H9 (cell line): ENCODE measurements around the gene NUP210. TPM values are rescaled to one million over a fixed set of nuclear protein-coding genes. Genes with fewer than 3 reads are reported as not detected.

Experiments
- DNase-seq: peaks from one replicate; pipeline ENCODE4 v3.0.0-alpha.2; 2017
- H2AFZ ChIP-seq: one replicate; pipeline ENCODE4 v1.6.1; 2013; ENCODE audit warnings: mild to moderate bottlenecking, low read length, control low read depth, moderate library complexity
- H2AK5ac ChIP-seq: 2 replicates; pipeline ENCODE4 v1.6.1; 2013; ENCODE audit warnings: low read length, control low read depth, mixed read lengths; ENCODE audit not compliant: insufficient read length
- H2BK120ac ChIP-seq: one replicate; pipeline ENCODE4 v1.6.1; 2013; ENCODE audit warnings: low read depth, mild to moderate bottlenecking, low read length, control low read depth, inconsistent platforms; ENCODE audit not compliant: poor library complexity, severe bottlenecking
- H2BK12ac ChIP-seq: 2 replicates; pipeline ENCODE4 v1.6.1; 2013; ENCODE audit warnings: low read length, control low read depth, mixed read lengths, low read depth; ENCODE audit not compliant: insufficient read length
- H2BK15ac ChIP-seq: 2 replicates; pipeline ENCODE4 v1.6.1; 2013; ENCODE audit warnings: low read depth, low read length, control low read depth
- H2BK20ac ChIP-seq: one replicate; pipeline ENCODE4 v1.6.1; 2013; ENCODE audit warnings: low read depth, mild to moderate bottlenecking, low read length, control low read depth, inconsistent platforms; ENCODE audit not compliant: poor library complexity, severe bottlenecking
- H2BK5ac ChIP-seq: 2 replicates; pipeline ENCODE4 v1.6.1; 2013; ENCODE audit warnings: low read length, control low read depth, mixed read lengths; ENCODE audit not compliant: insufficient read length
- H3K14ac ChIP-seq: 2 replicates; pipeline ENCODE4 v1.6.1; 2013; ENCODE audit warnings: low read length, control low read depth; ENCODE audit not compliant: insufficient read depth
- H3K18ac ChIP-seq: 2 replicates; pipeline ENCODE4 v1.6.1; 2013; ENCODE audit warnings: low read depth, mild to moderate bottlenecking, mixed read lengths, low read length, control low read depth; ENCODE audit not compliant: insufficient read length
- H3K23ac ChIP-seq: 2 replicates; pipeline ENCODE4 v1.6.1; 2013; ENCODE audit warnings: low read length, control low read depth, mixed read lengths, low read depth; ENCODE audit not compliant: insufficient read length
- H3K23me2 ChIP-seq: 2 replicates; pipeline ENCODE4 v1.6.1; 2013; ENCODE audit warnings: low read depth, mild to moderate bottlenecking, mixed read lengths, low read length, control low read depth; ENCODE audit not compliant: insufficient read length, poor library complexity, severe bottlenecking
- H3K27ac ChIP-seq: 2 replicates; pipeline ENCODE4 v1.5.1; 2013; ENCODE audit warnings: low read length, control low read depth, mixed read lengths, low read depth; ENCODE audit not compliant: insufficient read length
- H3K27me3 ChIP-seq: 2 replicates; pipeline ENCODE4 v1.6.1; 2013; ENCODE audit warnings: low read length, control low read depth, inconsistent platforms; ENCODE audit not compliant: insufficient read depth
- H3K4ac ChIP-seq: 2 replicates; pipeline ENCODE4 v1.6.1; 2013; ENCODE audit warnings: low read depth, mild to moderate bottlenecking, control low read depth, inconsistent platforms, low read length, moderate library complexity
- H3K4me1 ChIP-seq: 2 replicates; pipeline ENCODE4 v1.6.1; 2013; ENCODE audit warnings: low read length, control low read depth, inconsistent platforms; ENCODE audit not compliant: insufficient read depth
- H3K4me2 ChIP-seq: 2 replicates; pipeline ENCODE4 v1.6.1; 2013; ENCODE audit warnings: low read length, control low read depth, mixed read lengths; ENCODE audit not compliant: insufficient read length, insufficient read depth
- H3K56ac ChIP-seq: 2 replicates; pipeline ENCODE4 v1.6.1; 2013; ENCODE audit warnings: low read depth, mild to moderate bottlenecking, mixed read lengths, low read length, control low read depth; ENCODE audit not compliant: insufficient read length
- H3K79me1 ChIP-seq: 2 replicates; pipeline ENCODE4 v1.6.1; 2013; ENCODE audit warnings: low read depth, mild to moderate bottlenecking, moderate library complexity, low read length, control low read depth, inconsistent platforms; ENCODE audit not compliant: insufficient read depth, poor library complexity, severe bottlenecking
- H3K79me2 ChIP-seq: 2 replicates; pipeline ENCODE4 v1.6.1; 2013; ENCODE audit warnings: low read length, control low read depth, inconsistent platforms; ENCODE audit not compliant: insufficient read depth
- H3K9ac ChIP-seq: 2 replicates; pipeline ENCODE4 v1.6.1; 2013; ENCODE audit warnings: low read length, control low read depth, mixed read lengths; ENCODE audit not compliant: insufficient read length; ENCODE audit errors: extremely low read depth
- H3K9me3 ChIP-seq: one replicate; pipeline ENCODE4 v1.6.1; 2013; ENCODE audit warnings: low read depth, low read length, inconsistent platforms; ENCODE audit not compliant: control insufficient read depth
- H3T11ph ChIP-seq: one replicate; pipeline ENCODE4 v1.6.1; 2013; ENCODE audit warnings: mild to moderate bottlenecking, low read length, control low read depth, inconsistent platforms
- H4K20me1 ChIP-seq: one replicate; pipeline ENCODE4 v1.6.1; 2013; ENCODE audit not compliant: control insufficient read depth, insufficient read length, insufficient read depth
- H4K5ac ChIP-seq: 2 replicates; pipeline ENCODE4 v1.6.1; 2013; ENCODE audit warnings: low read depth, mild to moderate bottlenecking, mixed read lengths, low read length, control low read depth; ENCODE audit not compliant: insufficient read length
- H4K8ac ChIP-seq: replicated peaks from 2 replicates; pipeline ENCODE4 v1.6.1; 2013; ENCODE audit warnings: low read length, control low read depth, mixed read lengths, low read depth; ENCODE audit not compliant: insufficient read length
- H4K91ac ChIP-seq: 2 replicates; pipeline ENCODE4 v1.6.1; 2013; ENCODE audit warnings: low read depth, mild to moderate bottlenecking, moderate library complexity, mixed read lengths, low read length, control low read depth; ENCODE audit not compliant: insufficient read length
- H3K27ac Mint-ChIP-seq, 3 experiments: 2 replicates in 2 of 3; 3 replicates in 1 of 3; pipeline ENCODE4 v1.8.0; 2020 to 2021; ENCODE audit warnings: mixed read lengths in 3 of 3, mild to moderate bottlenecking in 1 of 3, moderate library complexity in 1 of 3
- H3K27me3 Mint-ChIP-seq: 2 replicates; pipeline ENCODE4 v1.8.0; 2021; ENCODE audit warnings: low read depth, mild to moderate bottlenecking, moderate library complexity, mixed read lengths
- H3K36me3 Mint-ChIP-seq, 3 experiments: 2 replicates in 2 of 3; 3 replicates in 1 of 3; pipeline ENCODE4 v1.8.0; 2020 to 2021; ENCODE audit warnings: low read depth in 3 of 3, mixed read lengths in 3 of 3; ENCODE audit not compliant: insufficient read depth in 1 of 3
- H3K4me1 Mint-ChIP-seq, 2 experiments: 2 replicates each; pipeline ENCODE4 v1.8.0; 2020; ENCODE audit warnings: mixed read lengths in 2 of 2
- H3K4me3 Mint-ChIP-seq, 2 experiments: 2 replicates in 1 of 2; 3 replicates in 1 of 2; pipeline ENCODE4 v1.8.0; 2020 to 2021; ENCODE audit warnings: mild to moderate bottlenecking in 2 of 2, mixed read lengths in 2 of 2, moderate library complexity in 1 of 2
- H3K9me3 Mint-ChIP-seq, 2 experiments: 2 replicates in 1 of 2; 3 replicates in 1 of 2; pipeline ENCODE4 v1.8.0; 2020; ENCODE audit warnings: mild to moderate bottlenecking in 2 of 2, mixed read lengths in 2 of 2, moderate library complexity in 1 of 2
- CTCF ChIP-seq: fragments of 200-600 bp; sonication (generic); conservative IDR thresholded peaks from 3 replicates; pipeline ENCODE4 v1.8.0; 2021; ENCODE audit warnings: antibody characterized with exemption, mild to moderate bottlenecking
- WGBS: extraction: QIAGEN DNeasy Blood & Tissue Kit; methylation state at CpG from one replicate; pipeline ENCODE4 v1.1.7; 2013; ENCODE audit warnings: missing lambda C conversion rate, low lambda C conversion rate, mixed read lengths; ENCODE audit not compliant: insufficient read length; ENCODE audit errors: extremely low coverage; 5-methylcytosine and 5-hydroxymethylcytosine counted together
- total RNA-seq: library from RNA; stranded (reverse); gene quantifications from 2 replicates; pipeline ENCODE4 v1.2.1, GENCODE V29; 2021

Gene NUP210
- total RNA-seq, 1 experiment from 2014 or later, result 48.8 TPM

DNA sequence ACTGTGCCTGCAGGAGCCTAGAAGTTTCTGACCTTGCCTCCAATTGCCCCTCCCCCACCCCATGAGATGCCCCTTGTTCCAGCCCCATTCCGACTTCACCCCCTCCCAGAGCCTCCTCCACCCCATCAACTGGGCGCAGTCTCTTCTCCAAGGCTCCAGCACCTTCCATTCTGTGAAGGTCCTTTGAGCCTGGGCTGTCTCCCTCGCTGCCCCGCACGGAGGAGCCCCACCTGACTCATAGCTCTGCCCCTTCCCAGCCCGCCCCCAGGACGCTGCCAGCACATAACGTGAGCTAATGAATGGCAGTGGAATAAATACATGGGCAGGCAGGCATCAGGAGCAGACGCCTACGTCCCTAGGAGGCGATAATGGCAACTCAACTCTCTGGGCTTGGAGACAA, 113.1 kb downstream of the NUP210 start:
- no peak overlapping the region for H2AK5ac ChIP-seq
- H3K27ac ChIP-seq, result no peak overlapping the region
- H2BK5ac ChIP-seq, result no peak overlapping the region
- H3K4me1 ChIP-seq, result no peaks in the 10 kb centered on the region
- H2BK15ac ChIP-seq, result no peak overlapping the region
- WGBS, result no CpG with 5 or more reads among the region's 11 CpGs
- H3T11ph ChIP-seq, result no peak overlapping the region
- Mint-ChIP-seq H3K4me3 (no peak overlapping the region), H3K36me3 (no peaks in the 10 kb centered on the region), H3K4me1 (peaks cover 2 to 12% of the 10 kb centered on the region in 2 experiments), H3K9me3 (no peaks in the 10 kb centered on the region; a peak in 1 of 5 replicates), H3K27me3 (peaks cover 3% of the 10 kb centered on the region), H3K27ac (peak overlapping the region in 1 of 3 experiments; percentile 15; a peak in 3 of 7 replicates)
- no peak overlapping the region for H3K56ac ChIP-seq
- H2BK120ac ChIP-seq, result no peak overlapping the region
- no peak overlapping the region for H2BK20ac ChIP-seq
- H4K8ac ChIP-seq, result no peak overlapping the region
- no peaks in the 10 kb centered on the region for H3K9me3 ChIP-seq
- no peaks in the 10 kb centered on the region for H3K27me3 ChIP-seq
- no peak overlapping the region for H3K18ac ChIP-seq
- DNase-seq, result no peak
- no peak overlapping the region for H3K14ac ChIP-seq
- H3K4me2 ChIP-seq, result no peak overlapping the region
- no peaks in the 10 kb centered on the region for H3K79me1 ChIP-seq
- no peak overlapping the region for H3K9ac ChIP-seq
- no peak overlapping the region for H3K4ac ChIP-seq
- H2BK12ac ChIP-seq, result peak overlapping the region; percentile 22
- H3K23me2 ChIP-seq, result peaks cover 4% of the 10 kb centered on the region
- no peak overlapping the region for H2AFZ ChIP-seq
- no peak overlapping the region for H4K5ac ChIP-seq
- TF ChIP-seq CTCF, result no peak
- H4K91ac ChIP-seq, result no peak overlapping the region
- no peaks in the 10 kb centered on the region for H4K20me1 ChIP-seq
- H3K23ac ChIP-seq, result no peak overlapping the region
- no peaks in the 10 kb centered on the region for H3K79me2 ChIP-seq
